Erythroblast (primary cell): ENCODE measurements around the gene LRMDA.

Source experiments
- DNase-seq, 2 experiments: peaks; one replicate each; lab custom pipeline; 2025; lab: John Stamatoyannopoulos, UW
- GATA1 ChIP-seq: IDR thresholded peaks from 2 replicates; pipeline ENCODE4 v1.6.1; 2011; ENCODE audit warnings: low read depth, mild to moderate bottlenecking, control low read depth, low read length, moderate library complexity
- POLR2A ChIP-seq: IDR thresholded peaks from 2 replicates; pipeline ENCODE4 v1.6.1; 2011; ENCODE audit warnings: mild to moderate bottlenecking, low read length

Gene LRMDA

GRCh38 chr10:75967491-75967890 lies 536.1 kb downstream of the LRMDA start:
- DNase-seq, result no peak
- TF ChIP-seq GATA1 (no peak), POLR2A (no peak)

- no peak for TF ChIP-seq GATA1
- TF ChIP-seq POLR2A, result no peak
- no peak for DNase-seq
These were observed 537.6 kb downstream of the LRMDA start for GRCh38 chr10:75969031-75969430.

- DNase-seq, result no peak
- TF ChIP-seq GATA1, result no peak
- TF ChIP-seq POLR2A, result no peak
These were observed 540.2 kb downstream of the LRMDA start for GRCh38 chr10:75971402-75972211.

GRCh38 chr10:75972491-75973276 lies 541.3 kb downstream of the LRMDA start:
- no peak for DNase-seq
- TF ChIP-seq POLR2A, result no peak
- TF ChIP-seq GATA1, result no peak

- no peak for TF ChIP-seq GATA1
- TF ChIP-seq POLR2A, result no peak
- DNase-seq, result no peak
These were observed 542.7 kb downstream of the LRMDA start for GRCh38 chr10:75974080-75974479.

GRCh38 chr10:75976681-75977080 lies 545.3 kb downstream of the LRMDA start:
- TF ChIP-seq POLR2A (no peak), GATA1 (no peak)
- DNase-seq, result no peak

GRCh38 chr10:75977139-75977538 lies 545.7 kb downstream of the LRMDA start:
- TF ChIP-seq GATA1, result no peak
- no peak for TF ChIP-seq POLR2A

GRCh38 chr10:75978213-75978612 lies 546.8 kb downstream of the LRMDA start:
- TF ChIP-seq GATA1 (no peak), POLR2A (no peak)
- no peak for DNase-seq

More at GRCh38 chr10:75977139-75977538, 545.7 kb downstream of the LRMDA start:
- DNase-seq, result no peak

GRCh38 chr10:75980419-75981002 lies 549.1 kb downstream of the LRMDA start:
- DNase-seq, result no peak
- no peak for TF ChIP-seq POLR2A
- no peak for TF ChIP-seq GATA1

- TF ChIP-seq GATA1, result no peak
- no peak for TF ChIP-seq POLR2A
- no peak for DNase-seq
These were observed 551.4 kb downstream of the LRMDA start for GRCh38 chr10:75982611-75983369.

GRCh38 chr10:75984067-75984466 lies 552.6 kb downstream of the LRMDA start:
- no peak for DNase-seq
- TF ChIP-seq GATA1, result no peak
- TF ChIP-seq POLR2A, result no peak

- no peak for DNase-seq
- TF ChIP-seq GATA1 (no peak), POLR2A (no peak)
These were observed 556.2 kb downstream of the LRMDA start for GRCh38 chr10:75987616-75988015.
